OCI-LY1 (cell line): ENCODE results near the gene OR2W3.

Experiments used
- H2AFZ ChIP-seq: fragments of 200-600 bp; sonication (generic), shearing (Covaris generic); 2 replicates; pipeline ENCODE4 v1.6.0; 2014; ENCODE audit warnings: antibody characterized with exemption, mild to moderate bottlenecking, low read length
- H3F3A ChIP-seq: fragments of 200-600 bp; sonication (generic), shearing (Covaris generic); 2 replicates; pipeline ENCODE4 v1.6.0; 2014; ENCODE audit warnings: mild to moderate bottlenecking, antibody characterized with exemption, low read length, moderate library complexity; ENCODE audit not compliant: insufficient read depth
- H3K27ac ChIP-seq: fragments of 200-600 bp; sonication (generic); 2 replicates; pipeline ENCODE4 v1.5.1; 2014; ENCODE audit warnings: low read length, mixed run types, mild to moderate bottlenecking, low read depth; ENCODE audit not compliant: poor library complexity, severe bottlenecking
- H3K27me3 ChIP-seq: fragments of 200-600 bp; sonication (generic); 2 replicates; pipeline ENCODE4 v1.6.0; 2014; ENCODE audit warnings: antibody characterized with exemption, mild to moderate bottlenecking, low read length, moderate library complexity; ENCODE audit not compliant: insufficient read depth
- H3K36me3 ChIP-seq: fragments of 200-600 bp; sonication (generic); 2 replicates; pipeline ENCODE4 v1.6.1; 2014; ENCODE audit warnings: mild to moderate bottlenecking, antibody characterized with exemption, low read length, moderate library complexity, mixed read lengths; ENCODE audit not compliant: insufficient read depth
- H3K4me1 ChIP-seq: fragments of 200-600 bp; sonication (generic); 2 replicates; pipeline ENCODE4 v1.5.1; 2014; ENCODE audit warnings: mild to moderate bottlenecking, low read length, moderate library complexity; ENCODE audit not compliant: insufficient read depth, severe bottlenecking
- H3K4me2 ChIP-seq: fragments of 200-600 bp; sonication (generic), shearing (Covaris generic); 2 replicates; pipeline ENCODE4 v1.6.1; 2014; ENCODE audit warnings: low read length
- H3K4me3 ChIP-seq: fragments of 200-600 bp; sonication (generic); 2 replicates; pipeline ENCODE4 v1.5.1; 2014; ENCODE audit warnings: low read length, low read depth, mild to moderate bottlenecking, mixed read lengths; ENCODE audit not compliant: poor library complexity, severe bottlenecking
- H3K79me2 ChIP-seq: fragments of 200-600 bp; shearing (Covaris generic); 2 replicates; pipeline ENCODE4 v1.6.1; 2016; ENCODE audit warnings: mixed run types, low read length, mixed read lengths; ENCODE audit not compliant: insufficient read depth
- H3K9ac ChIP-seq: fragments of 200-600 bp; sonication (generic), shearing (Covaris generic); 2 replicates; pipeline ENCODE4 v1.6.1; 2014; ENCODE audit warnings: mild to moderate bottlenecking, low read length, mixed read lengths
- H3K9me2 ChIP-seq: fragments of 200-600 bp; sonication (generic), shearing (Covaris generic); 2 replicates; pipeline ENCODE4 v1.6.1; 2014; ENCODE audit warnings: low read depth, mild to moderate bottlenecking, low read length, mixed read lengths
- H3K9me3 ChIP-seq: fragments of 200-600 bp; shearing (Covaris generic); 2 replicates; pipeline ENCODE4 v1.6.1; 2014; ENCODE audit warnings: low read length, mixed read lengths
- H4K20me1 ChIP-seq: fragments of 200-600 bp; sonication (generic), shearing (Covaris generic); 2 replicates; pipeline ENCODE4 v1.6.0; 2016; ENCODE audit warnings: mild to moderate bottlenecking, low read length; ENCODE audit not compliant: insufficient read depth
- EZH2 ChIP-seq: fragments of 200-600 bp; sonication (generic), shearing (Covaris generic); IDR thresholded peaks from 2 replicates; pipeline ENCODE4 v1.8.0; 2017; ENCODE audit warnings: borderline replicate concordance, mixed run types, mild to moderate bottlenecking, antibody characterized with exemption, low read length, moderate library complexity, mixed read lengths
- TF ChIP-seq, protein P1 (sequence below): fragments of 200-600 bp; sonication (generic), shearing (Covaris generic); IDR thresholded peaks from 2 replicates; pipeline ENCODE4 v1.5.1; 2017; ENCODE audit warnings: mild to moderate bottlenecking, antibody characterized with exemption, low read length, moderate library complexity, mixed read lengths

The OR2W3 gene

DNA sequence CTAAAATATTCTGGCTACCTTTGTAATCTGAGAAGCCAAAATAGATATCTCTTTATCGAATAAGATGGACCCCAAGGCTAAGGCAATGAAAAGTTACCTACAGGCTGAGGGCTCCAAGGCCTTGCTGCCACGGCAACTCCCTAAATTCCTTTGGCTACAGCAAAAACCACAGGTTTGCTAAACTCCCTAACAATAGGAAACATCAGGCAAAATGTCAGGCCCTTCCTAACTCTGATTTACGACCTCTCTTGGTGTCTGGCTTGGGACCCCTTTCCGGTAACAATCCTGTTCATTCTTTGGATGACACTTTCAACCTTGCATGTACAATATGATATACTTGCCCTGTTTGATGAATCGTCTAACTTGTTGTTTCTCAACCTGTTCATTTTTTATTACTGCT, 13.4 kb downstream of the OR2W3 start:
- TF ChIP-seq EZH2 = no peak
- no peaks in the 10 kb centered on the region for H3K27me3 ChIP-seq
- H3K79me2 ChIP-seq = no peaks in the 10 kb centered on the region
- no peak overlapping the region for H2AFZ ChIP-seq
- no peak overlapping the region for H3K9ac ChIP-seq
- no peak overlapping the region for H3K4me3 ChIP-seq
- H3K9me2 ChIP-seq = no peaks in the 10 kb centered on the region
- no peak overlapping the region for H3K27ac ChIP-seq
- no peaks in the 10 kb centered on the region for H4K20me1 ChIP-seq
- no peak overlapping the region for H3K4me2 ChIP-seq
- no peaks in the 10 kb centered on the region for H3F3A ChIP-seq
- no peaks in the 10 kb centered on the region for H3K9me3 ChIP-seq
- H3K4me1 ChIP-seq = no peaks in the 10 kb centered on the region
- H3K36me3 ChIP-seq = no peaks in the 10 kb centered on the region

DNA sequence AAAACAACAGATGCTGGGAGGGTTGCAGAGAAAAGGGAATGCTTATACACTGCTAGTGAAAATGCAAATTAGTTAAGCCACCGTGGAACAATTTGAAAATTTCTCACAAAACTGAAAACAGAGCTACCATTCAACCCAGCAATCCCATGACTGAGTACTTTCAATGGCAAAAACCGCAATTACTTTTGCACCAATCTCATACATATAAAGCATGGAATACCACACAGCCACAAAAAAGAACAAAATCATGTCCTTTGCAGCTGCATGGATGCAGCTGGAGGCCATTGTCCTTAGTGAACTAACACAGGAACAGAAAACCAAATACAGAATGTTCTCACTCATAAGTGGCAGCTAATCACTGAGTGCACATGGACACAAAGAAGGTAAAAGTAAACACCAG, 18.4 kb downstream of the OR2W3 start:
- H3K4me2 ChIP-seq = no peak overlapping the region
- H3K9me3 ChIP-seq = no peaks in the 10 kb centered on the region
- no peak overlapping the region for H3K27ac ChIP-seq
- H2AFZ ChIP-seq = no peak overlapping the region
- H3K4me3 ChIP-seq = no peak overlapping the region
- no peak for TF ChIP-seq EZH2
- TF ChIP-seq, protein P1, sequence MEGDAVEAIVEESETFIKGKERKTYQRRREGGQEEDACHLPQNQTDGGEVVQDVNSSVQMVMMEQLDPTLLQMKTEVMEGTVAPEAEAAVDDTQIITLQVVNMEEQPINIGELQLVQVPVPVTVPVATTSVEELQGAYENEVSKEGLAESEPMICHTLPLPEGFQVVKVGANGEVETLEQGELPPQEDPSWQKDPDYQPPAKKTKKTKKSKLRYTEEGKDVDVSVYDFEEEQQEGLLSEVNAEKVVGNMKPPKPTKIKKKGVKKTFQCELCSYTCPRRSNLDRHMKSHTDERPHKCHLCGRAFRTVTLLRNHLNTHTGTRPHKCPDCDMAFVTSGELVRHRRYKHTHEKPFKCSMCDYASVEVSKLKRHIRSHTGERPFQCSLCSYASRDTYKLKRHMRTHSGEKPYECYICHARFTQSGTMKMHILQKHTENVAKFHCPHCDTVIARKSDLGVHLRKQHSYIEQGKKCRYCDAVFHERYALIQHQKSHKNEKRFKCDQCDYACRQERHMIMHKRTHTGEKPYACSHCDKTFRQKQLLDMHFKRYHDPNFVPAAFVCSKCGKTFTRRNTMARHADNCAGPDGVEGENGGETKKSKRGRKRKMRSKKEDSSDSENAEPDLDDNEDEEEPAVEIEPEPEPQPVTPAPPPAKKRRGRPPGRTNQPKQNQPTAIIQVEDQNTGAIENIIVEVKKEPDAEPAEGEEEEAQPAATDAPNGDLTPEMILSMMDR = no peak
- H3F3A ChIP-seq = no peaks in the 10 kb centered on the region
- no peak overlapping the region for H3K9ac ChIP-seq
- no peaks in the 10 kb centered on the region for H3K27me3 ChIP-seq
- no peaks in the 10 kb centered on the region for H3K4me1 ChIP-seq
- H4K20me1 ChIP-seq = no peaks in the 10 kb centered on the region
- no peaks in the 10 kb centered on the region for H3K9me2 ChIP-seq
- H3K36me3 ChIP-seq = no peaks in the 10 kb centered on the region
- no peaks in the 10 kb centered on the region for H3K79me2 ChIP-seq

DNA sequence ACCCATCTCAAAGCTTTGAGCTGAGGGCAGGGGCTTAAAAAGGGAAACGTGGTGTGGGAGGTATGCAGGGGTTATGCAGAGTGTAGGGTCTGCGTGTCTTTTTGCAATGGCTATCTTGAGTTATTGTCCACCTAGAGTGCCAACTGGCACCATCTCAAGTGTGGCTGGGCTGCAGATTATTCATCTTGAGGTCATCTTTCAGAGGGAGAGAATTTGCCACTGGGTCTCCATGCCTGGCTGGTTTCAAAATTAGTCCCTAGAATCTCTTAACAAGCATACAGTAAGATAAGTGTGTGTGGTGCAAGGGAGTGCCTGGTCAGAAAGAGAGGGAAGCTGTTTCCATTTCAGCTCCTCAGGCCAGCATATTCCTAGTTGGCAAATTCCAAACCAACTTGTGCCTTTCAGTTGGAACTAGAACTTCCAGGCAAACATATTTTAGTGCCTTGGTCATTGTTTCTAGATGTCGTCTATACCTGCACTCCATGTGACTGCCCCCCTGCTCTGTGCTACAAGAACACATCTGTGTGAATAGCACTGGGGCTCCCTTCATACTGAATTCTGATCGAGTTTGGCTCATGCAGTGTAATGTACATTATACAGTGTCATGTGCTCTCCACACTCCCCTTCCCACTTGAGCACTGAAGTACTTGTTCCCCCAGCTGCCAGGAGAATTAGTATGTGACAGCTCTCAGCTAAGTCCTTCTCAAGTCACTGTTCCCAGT, 19.7 kb downstream of the OR2W3 start:
- TF ChIP-seq EZH2 = no peak
- TF ChIP-seq, protein P1 = no peak
- Histone ChIP-seq H3K9me3 (no peaks in the 10 kb centered on the region), H3K27me3 (no peaks in the 10 kb centered on the region)

DNA sequence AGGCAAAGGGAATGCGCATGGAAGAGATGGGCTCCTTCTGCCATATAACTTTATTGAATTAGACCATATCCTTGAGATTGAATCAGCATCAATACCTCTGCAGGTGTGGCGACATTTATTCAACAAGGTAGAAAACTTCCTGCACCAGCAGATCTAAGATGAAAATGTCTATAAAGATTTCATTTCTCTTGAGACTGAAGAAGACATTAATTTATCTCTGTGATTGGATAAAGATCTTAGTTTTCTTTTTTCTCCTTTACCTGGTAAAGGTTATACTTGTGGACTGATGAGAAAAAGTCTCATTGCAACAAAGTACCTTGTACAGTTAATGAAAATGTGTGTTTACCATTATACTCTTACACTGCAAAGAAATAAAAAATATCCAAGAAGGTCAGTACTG, 24.6 kb downstream of the OR2W3 start, which contains the start of gene OR2T8:
Gene OR2T8 (plus strand): TSS at position 301 of the 400 bp plus-strand sequence. CDS start 766 bp downstream, outside the sequence.
- Histone ChIP-seq H3K4me3 (no peak within 1 kb of the TSS), H3K27me3 (no peaks in the 10 kb centered on the region), H3K4me1 (no peaks in the 10 kb centered on the region), H3F3A (no peaks in the 10 kb centered on the region), H3K9me3 (no peaks in the 10 kb centered on the region), H3K9ac (no peak within 1 kb of the TSS), H4K20me1 (no peaks in the 10 kb centered on the region), H2AFZ (no peak within 1 kb of the TSS), H3K4me2 (no peak within 1 kb of the TSS), H3K27ac (no peak within 1 kb of the TSS), H3K9me2 (no peaks in the 10 kb centered on the region), H3K79me2 (no peaks in the 10 kb centered on the region), H3K36me3 (no peaks in the 10 kb centered on the region)
- TF ChIP-seq, protein P1 = no peak
- no peak for TF ChIP-seq EZH2

More for the DNA sequence above, 19.7 kb downstream of the OR2W3 start:
- no peaks in the 10 kb centered on the region for H3K9me2 ChIP-seq
- H3F3A ChIP-seq = no peaks in the 10 kb centered on the region
- H4K20me1 ChIP-seq = no peaks in the 10 kb centered on the region
- no peaks in the 10 kb centered on the region for H3K79me2 ChIP-seq
- H3K9ac ChIP-seq = no peak overlapping the region
- H2AFZ ChIP-seq = no peak overlapping the region
- H3K4me1 ChIP-seq = no peaks in the 10 kb centered on the region
- no peak overlapping the region for H3K4me2 ChIP-seq
- H3K36me3 ChIP-seq = no peaks in the 10 kb centered on the region
- no peak overlapping the region for H3K27ac ChIP-seq
- no peak overlapping the region for H3K4me3 ChIP-seq
